H1 (cell line): ENCODE data around the gene LHX5.

ENCODE experiments used
- BRCA1 ChIP-seq: IDR thresholded peaks from 2 replicates; pipeline ENCODE4 v1.6.1; 2012; ENCODE audit warnings: low read depth, low read length, improper control_type of control experiment
- EP300 ChIP-seq, 2 experiments: IDR thresholded peaks; 1 replicate in 1 of 2; 2 replicates in 1 of 2; pipeline ENCODE4 v1.6.1; 2011 to 2012; ENCODE audit warnings: low read depth in 2 of 2, low read length in 2 of 2, mild to moderate bottlenecking in 2 of 2, borderline replicate concordance in 1 of 2, inconsistent platforms in 1 of 2, moderate library complexity in 1 of 2
- EZH2 ChIP-seq: fragments of 200-600 bp; sonication (generic); IDR thresholded peaks from 2 replicates; pipeline ENCODE4 v1.7.1; 2012; ENCODE audit warnings: low read depth, mild to moderate bottlenecking, moderate library complexity, low read length, inconsistent platforms; ENCODE audit not compliant: severe bottlenecking
- KDM1A ChIP-seq: fragments of 200-600, 300-600 bp; sonication (generic); IDR thresholded peaks from 2 replicates; pipeline ENCODE4 v1.7.1; 2016; ENCODE audit warnings: mild to moderate bottlenecking, low read length, borderline replicate concordance
- POLR2AphosphoS5 ChIP-seq: IDR thresholded peaks from 2 replicates; pipeline ENCODE4 v1.6.1; 2011; ENCODE audit warnings: low read depth, low read length
- RNF2 ChIP-seq: fragments of 200-900, 300-1000 bp; sonication (generic); IDR thresholded peaks from 2 replicates; pipeline ENCODE4 v1.7.1; 2016; ENCODE audit warnings: borderline replicate concordance, low read depth, mild to moderate bottlenecking, antibody characterized with exemption, low read length; ENCODE audit not compliant: poor library complexity, severe bottlenecking; ENCODE audit errors: missing control alignments
- TAF1 ChIP-seq: IDR thresholded peaks from 2 replicates; pipeline ENCODE4 v1.6.1; 2011; ENCODE audit warnings: mild to moderate bottlenecking, low read depth, low read length
- TF ChIP-seq, protein P1 (sequence below), 3 experiments: IDR thresholded peaks; 1 replicate in 2 of 3; 2 replicates in 1 of 3; pipeline versions ENCODE4 v1.5.1 to v1.6.1; 2011; ENCODE audit warnings: low read length in 3 of 3, mild to moderate bottlenecking in 3 of 3, inconsistent platforms in 2 of 3, low read depth in 1 of 3, moderate library complexity in 1 of 3; ENCODE audit not compliant: insufficient read depth in 1 of 3; ENCODE audit errors: control extremely low read depth in 1 of 3
- TF ChIP-seq, protein P2 (sequence below): fragments of 300-600 bp; sonication (generic); IDR thresholded peaks from 2 replicates; pipeline ENCODE4 v1.7.1; 2012; ENCODE audit warnings: low read length, moderate library complexity, mild to moderate bottlenecking, inconsistent platforms; ENCODE audit not compliant: insufficient replicate concordance
- TF ChIP-seq, protein P3 (sequence below): IDR thresholded peaks from 2 replicates; pipeline ENCODE4 v1.6.1; 2012; ENCODE audit warnings: inconsistent platforms

DNA sequence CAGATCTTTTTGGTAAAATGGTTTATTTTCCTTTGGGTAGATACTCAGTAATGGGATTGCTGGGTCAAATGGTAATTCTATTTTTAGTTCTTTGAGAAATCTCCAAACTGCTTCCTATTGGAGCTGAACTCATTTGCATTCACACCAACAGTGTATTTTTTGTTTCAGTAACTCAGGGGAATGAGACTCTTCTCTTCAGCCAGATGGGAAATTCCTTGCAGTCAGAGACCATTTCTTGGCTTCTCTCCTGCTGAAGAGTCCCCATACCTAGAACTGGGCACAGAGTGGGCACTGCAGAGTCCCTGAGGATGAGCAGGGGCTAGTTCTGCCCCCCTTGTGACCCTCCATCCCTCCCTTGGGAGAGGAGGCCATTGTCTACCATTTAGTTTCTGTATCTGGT, 38.7 kb downstream of the LHX5 start:
- TF ChIP-seq TAF1 (no peak), KDM1A (no peak), RNF2 (no peak), BRCA1 (no peak), POLR2AphosphoS5 (no peak), EZH2 (no peak), EP300 (IDR thresholded peaks at IDR 0.05; ENCODE audit: borderline replicate concordance in 1 of 2, low read depth in 2 of 2, low read length in 2 of 2) (no peak)
- TF ChIP-seq, protein P1, sequence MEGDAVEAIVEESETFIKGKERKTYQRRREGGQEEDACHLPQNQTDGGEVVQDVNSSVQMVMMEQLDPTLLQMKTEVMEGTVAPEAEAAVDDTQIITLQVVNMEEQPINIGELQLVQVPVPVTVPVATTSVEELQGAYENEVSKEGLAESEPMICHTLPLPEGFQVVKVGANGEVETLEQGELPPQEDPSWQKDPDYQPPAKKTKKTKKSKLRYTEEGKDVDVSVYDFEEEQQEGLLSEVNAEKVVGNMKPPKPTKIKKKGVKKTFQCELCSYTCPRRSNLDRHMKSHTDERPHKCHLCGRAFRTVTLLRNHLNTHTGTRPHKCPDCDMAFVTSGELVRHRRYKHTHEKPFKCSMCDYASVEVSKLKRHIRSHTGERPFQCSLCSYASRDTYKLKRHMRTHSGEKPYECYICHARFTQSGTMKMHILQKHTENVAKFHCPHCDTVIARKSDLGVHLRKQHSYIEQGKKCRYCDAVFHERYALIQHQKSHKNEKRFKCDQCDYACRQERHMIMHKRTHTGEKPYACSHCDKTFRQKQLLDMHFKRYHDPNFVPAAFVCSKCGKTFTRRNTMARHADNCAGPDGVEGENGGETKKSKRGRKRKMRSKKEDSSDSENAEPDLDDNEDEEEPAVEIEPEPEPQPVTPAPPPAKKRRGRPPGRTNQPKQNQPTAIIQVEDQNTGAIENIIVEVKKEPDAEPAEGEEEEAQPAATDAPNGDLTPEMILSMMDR (IDR thresholded peaks at IDR 0.05; ENCODE audit: control extremely low read depth in 1 of 3, insufficient read depth in 1 of 3, low read depth in 1 of 3, low read length in 3 of 3) = no peak
- TF ChIP-seq, protein P2, sequence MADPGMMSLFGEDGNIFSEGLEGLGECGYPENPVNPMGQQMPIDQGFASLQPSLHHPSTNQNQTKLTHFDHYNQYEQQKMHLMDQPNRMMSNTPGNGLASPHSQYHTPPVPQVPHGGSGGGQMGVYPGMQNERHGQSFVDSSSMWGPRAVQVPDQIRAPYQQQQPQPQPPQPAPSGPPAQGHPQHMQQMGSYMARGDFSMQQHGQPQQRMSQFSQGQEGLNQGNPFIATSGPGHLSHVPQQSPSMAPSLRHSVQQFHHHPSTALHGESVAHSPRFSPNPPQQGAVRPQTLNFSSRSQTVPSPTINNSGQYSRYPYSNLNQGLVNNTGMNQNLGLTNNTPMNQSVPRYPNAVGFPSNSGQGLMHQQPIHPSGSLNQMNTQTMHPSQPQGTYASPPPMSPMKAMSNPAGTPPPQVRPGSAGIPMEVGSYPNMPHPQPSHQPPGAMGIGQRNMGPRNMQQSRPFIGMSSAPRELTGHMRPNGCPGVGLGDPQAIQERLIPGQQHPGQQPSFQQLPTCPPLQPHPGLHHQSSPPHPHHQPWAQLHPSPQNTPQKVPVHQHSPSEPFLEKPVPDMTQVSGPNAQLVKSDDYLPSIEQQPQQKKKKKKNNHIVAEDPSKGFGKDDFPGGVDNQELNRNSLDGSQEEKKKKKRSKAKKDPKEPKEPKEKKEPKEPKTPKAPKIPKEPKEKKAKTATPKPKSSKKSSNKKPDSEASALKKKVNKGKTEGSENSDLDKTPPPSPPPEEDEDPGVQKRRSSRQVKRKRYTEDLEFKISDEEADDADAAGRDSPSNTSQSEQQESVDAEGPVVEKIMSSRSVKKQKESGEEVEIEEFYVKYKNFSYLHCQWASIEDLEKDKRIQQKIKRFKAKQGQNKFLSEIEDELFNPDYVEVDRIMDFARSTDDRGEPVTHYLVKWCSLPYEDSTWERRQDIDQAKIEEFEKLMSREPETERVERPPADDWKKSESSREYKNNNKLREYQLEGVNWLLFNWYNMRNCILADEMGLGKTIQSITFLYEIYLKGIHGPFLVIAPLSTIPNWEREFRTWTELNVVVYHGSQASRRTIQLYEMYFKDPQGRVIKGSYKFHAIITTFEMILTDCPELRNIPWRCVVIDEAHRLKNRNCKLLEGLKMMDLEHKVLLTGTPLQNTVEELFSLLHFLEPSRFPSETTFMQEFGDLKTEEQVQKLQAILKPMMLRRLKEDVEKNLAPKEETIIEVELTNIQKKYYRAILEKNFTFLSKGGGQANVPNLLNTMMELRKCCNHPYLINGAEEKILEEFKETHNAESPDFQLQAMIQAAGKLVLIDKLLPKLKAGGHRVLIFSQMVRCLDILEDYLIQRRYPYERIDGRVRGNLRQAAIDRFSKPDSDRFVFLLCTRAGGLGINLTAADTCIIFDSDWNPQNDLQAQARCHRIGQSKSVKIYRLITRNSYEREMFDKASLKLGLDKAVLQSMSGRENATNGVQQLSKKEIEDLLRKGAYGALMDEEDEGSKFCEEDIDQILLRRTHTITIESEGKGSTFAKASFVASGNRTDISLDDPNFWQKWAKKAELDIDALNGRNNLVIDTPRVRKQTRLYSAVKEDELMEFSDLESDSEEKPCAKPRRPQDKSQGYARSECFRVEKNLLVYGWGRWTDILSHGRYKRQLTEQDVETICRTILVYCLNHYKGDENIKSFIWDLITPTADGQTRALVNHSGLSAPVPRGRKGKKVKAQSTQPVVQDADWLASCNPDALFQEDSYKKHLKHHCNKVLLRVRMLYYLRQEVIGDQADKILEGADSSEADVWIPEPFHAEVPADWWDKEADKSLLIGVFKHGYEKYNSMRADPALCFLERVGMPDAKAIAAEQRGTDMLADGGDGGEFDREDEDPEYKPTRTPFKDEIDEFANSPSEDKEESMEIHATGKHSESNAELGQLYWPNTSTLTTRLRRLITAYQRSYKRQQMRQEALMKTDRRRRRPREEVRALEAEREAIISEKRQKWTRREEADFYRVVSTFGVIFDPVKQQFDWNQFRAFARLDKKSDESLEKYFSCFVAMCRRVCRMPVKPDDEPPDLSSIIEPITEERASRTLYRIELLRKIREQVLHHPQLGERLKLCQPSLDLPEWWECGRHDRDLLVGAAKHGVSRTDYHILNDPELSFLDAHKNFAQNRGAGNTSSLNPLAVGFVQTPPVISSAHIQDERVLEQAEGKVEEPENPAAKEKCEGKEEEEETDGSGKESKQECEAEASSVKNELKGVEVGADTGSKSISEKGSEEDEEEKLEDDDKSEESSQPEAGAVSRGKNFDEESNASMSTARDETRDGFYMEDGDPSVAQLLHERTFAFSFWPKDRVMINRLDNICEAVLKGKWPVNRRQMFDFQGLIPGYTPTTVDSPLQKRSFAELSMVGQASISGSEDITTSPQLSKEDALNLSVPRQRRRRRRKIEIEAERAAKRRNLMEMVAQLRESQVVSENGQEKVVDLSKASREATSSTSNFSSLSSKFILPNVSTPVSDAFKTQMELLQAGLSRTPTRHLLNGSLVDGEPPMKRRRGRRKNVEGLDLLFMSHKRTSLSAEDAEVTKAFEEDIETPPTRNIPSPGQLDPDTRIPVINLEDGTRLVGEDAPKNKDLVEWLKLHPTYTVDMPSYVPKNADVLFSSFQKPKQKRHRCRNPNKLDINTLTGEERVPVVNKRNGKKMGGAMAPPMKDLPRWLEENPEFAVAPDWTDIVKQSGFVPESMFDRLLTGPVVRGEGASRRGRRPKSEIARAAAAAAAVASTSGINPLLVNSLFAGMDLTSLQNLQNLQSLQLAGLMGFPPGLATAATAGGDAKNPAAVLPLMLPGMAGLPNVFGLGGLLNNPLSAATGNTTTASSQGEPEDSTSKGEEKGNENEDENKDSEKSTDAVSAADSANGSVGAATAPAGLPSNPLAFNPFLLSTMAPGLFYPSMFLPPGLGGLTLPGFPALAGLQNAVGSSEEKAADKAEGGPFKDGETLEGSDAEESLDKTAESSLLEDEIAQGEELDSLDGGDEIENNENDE = no peak
- TF ChIP-seq, protein P3, sequence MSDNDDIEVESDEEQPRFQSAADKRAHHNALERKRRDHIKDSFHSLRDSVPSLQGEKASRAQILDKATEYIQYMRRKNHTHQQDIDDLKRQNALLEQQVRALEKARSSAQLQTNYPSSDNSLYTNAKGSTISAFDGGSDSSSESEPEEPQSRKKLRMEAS = no peak
